Measurements from ENCODE around the gene WASF2.
A peak's percentile ranks its signal among the peaks of the same experiment; 100 is the strongest.

Gene WASF2

GRCh38 chr1:27360159-27361043 is 129.6 kb downstream of the WASF2 start:
- TF ChIP-seq, protein P1, sequence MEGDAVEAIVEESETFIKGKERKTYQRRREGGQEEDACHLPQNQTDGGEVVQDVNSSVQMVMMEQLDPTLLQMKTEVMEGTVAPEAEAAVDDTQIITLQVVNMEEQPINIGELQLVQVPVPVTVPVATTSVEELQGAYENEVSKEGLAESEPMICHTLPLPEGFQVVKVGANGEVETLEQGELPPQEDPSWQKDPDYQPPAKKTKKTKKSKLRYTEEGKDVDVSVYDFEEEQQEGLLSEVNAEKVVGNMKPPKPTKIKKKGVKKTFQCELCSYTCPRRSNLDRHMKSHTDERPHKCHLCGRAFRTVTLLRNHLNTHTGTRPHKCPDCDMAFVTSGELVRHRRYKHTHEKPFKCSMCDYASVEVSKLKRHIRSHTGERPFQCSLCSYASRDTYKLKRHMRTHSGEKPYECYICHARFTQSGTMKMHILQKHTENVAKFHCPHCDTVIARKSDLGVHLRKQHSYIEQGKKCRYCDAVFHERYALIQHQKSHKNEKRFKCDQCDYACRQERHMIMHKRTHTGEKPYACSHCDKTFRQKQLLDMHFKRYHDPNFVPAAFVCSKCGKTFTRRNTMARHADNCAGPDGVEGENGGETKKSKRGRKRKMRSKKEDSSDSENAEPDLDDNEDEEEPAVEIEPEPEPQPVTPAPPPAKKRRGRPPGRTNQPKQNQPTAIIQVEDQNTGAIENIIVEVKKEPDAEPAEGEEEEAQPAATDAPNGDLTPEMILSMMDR (IDR thresholded peaks at IDR 0.05) = no peak
- Histone ChIP-seq H3K27ac (no peak overlapping the region), H3K4me3 (ENCODE audit: low read depth in 1 of 2, low read length in 1 of 2) (peak overlapping the region; percentile 64 to 68), H3K36me3 (peaks cover 2% of the 10 kb centered on the region), H3K9me3 (no peaks in the 10 kb centered on the region), H3K4me1 (ENCODE audit: control insufficient read depth in 1 of 2, insufficient read depth in 1 of 2, low read depth in 1 of 2, low read length in 1 of 2) (peaks cover 35 to 49% of the 10 kb centered on the region in 2 experiments), H3K27me3 (peaks cover 42% of the 10 kb centered on the region)

DNA sequence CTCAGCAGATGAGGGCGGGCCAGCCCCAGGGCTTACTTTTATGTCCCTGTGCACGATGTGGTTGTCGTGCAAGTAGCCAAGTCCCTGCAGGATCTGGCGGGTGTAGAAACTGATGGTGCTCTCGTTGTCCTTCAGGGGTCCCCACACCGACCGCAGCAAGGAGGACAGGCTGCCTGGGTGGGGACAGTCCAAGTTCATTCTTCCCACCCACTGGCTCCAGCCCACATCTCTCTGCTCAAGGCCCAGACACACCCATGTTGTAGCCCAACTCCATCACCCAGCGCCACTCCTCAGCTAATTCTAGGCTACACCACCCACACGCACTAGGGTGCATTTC is 130.2 kb downstream of the WASF2 start:
- no peak overlapping the region for H3K27ac ChIP-seq
- peak overlapping the region; percentile 64 to 68 for H3K4me3 ChIP-seq (ENCODE audit: low read depth in 1 of 2, low read length in 1 of 2)
- H3K27me3 ChIP-seq = peaks cover 36% of the 10 kb centered on the region
- peaks cover 6% of the 10 kb centered on the region for H3K36me3 ChIP-seq
- no peaks in the 10 kb centered on the region for H3K9me3 ChIP-seq
- peaks cover 29 to 43% of the 10 kb centered on the region in 2 experiments for H3K4me1 ChIP-seq (ENCODE audit: control insufficient read depth in 1 of 2, insufficient read depth in 1 of 2, low read depth in 1 of 2, low read length in 1 of 2)
- TF ChIP-seq, protein P1 (IDR thresholded peaks at IDR 0.05) = no peak

DNA sequence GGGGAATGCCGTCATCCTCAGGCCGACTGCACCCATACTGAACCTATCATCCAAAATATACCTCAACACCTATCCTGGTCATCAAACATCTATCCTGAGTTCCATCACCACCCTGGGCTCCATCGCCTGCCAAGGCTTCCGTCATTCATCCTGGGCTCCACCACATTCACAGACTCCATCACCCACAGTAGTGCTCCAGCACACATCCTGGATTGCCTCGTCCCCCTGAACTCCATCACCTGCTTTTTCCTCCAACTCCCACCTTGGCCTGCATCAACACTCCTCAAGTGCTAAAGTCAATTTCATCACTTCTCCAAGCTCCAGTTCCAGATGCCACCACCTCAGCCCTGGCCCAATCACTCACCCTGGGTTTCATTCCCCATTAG is 131.0 kb downstream of the WASF2 start:
- Histone ChIP-seq H3K27ac (no peak overlapping the region), H3K4me3 (ENCODE audit: low read depth in 1 of 2, low read length in 1 of 2) (no peak overlapping the region), H3K36me3 (peaks cover 8% of the 10 kb centered on the region), H3K27me3 (peaks cover 36% of the 10 kb centered on the region), H3K9me3 (no peaks in the 10 kb centered on the region), H3K4me1 (ENCODE audit: control insufficient read depth in 1 of 2, insufficient read depth in 1 of 2, low read depth in 1 of 2, low read length in 1 of 2) (peaks cover 29 to 40% of the 10 kb centered on the region in 2 experiments)
- TF ChIP-seq, protein P1 (IDR thresholded peaks at IDR 0.05) = no peak

DNA sequence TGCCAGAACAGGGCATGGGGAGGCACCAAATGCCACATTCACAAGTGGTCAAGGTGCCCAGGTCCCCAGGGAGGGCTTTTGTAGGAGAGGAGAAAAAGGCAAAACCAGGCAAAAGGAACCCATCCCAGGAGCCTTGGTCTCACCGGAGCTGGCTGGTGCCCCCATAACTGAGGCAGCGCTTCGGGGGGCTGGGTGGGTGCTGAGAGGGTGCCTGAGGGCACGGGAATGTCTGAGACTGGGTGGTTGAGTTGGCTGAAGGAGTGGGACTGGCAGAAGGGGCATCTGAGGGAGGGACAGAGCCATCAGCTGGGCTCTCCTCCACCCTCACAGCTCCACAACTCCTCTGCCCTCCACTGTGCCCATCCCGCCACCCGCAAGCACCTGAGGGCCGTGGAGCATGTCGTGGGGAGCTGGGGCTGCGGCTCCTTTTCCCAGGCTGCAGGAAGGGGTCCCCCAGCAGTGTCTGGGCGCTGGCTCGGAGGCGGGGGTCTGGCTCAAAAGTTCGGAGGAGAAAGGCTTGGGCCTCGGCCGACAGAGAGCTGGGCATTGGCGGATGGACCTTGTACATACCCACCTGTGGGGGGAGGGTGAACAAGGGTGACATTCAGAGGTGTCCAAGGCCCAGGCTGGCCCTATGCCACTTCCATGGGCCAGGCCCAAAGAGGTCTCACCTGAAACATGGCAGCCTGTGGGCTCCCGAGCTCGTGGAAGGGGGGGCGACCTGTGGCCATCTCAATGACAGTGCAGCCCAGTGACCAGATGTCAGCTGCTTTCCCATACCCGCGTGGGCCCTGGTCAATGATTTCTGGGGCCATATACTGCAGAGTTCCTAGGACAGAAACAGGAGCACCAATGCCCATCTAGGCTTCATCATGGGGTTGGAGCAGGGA is 131.7 kb downstream of the WASF2 start:
- H3K36me3 ChIP-seq = peaks cover 15% of the 10 kb centered on the region
- H3K27ac ChIP-seq = peak overlapping the region; percentile 73
- peak overlapping the region in 1 of 2 experiments; percentile 70 for H3K4me3 ChIP-seq (ENCODE audit: low read depth in 1 of 2, low read length in 1 of 2)
- H3K9me3 ChIP-seq = no peaks in the 10 kb centered on the region
- TF ChIP-seq, protein P1 (IDR thresholded peaks at IDR 0.05) = no peak
- H3K27me3 ChIP-seq = peaks cover 36% of the 10 kb centered on the region
- H3K4me1 ChIP-seq (ENCODE audit: control insufficient read depth in 1 of 2, insufficient read depth in 1 of 2, low read depth in 1 of 2, low read length in 1 of 2) = peaks cover 29 to 40% of the 10 kb centered on the region in 2 experiments

- peak overlapping the region; percentile 49 to 70 for H3K4me3 ChIP-seq (ENCODE audit: low read depth in 1 of 2, low read length in 1 of 2)
- H3K9me3 ChIP-seq = no peaks in the 10 kb centered on the region
- peaks cover 23% of the 10 kb centered on the region for H3K36me3 ChIP-seq
- H3K27me3 ChIP-seq = peaks cover 36% of the 10 kb centered on the region
- TF ChIP-seq, protein P1 (IDR thresholded peaks at IDR 0.05) = peak; percentile 95
- peaks cover 29 to 40% of the 10 kb centered on the region in 2 experiments for H3K4me1 ChIP-seq (ENCODE audit: control insufficient read depth in 1 of 2, insufficient read depth in 1 of 2, low read depth in 1 of 2, low read length in 1 of 2)
- H3K27ac ChIP-seq = peak overlapping the region; percentile 73
Measured at GRCh38 chr1:27357281-27358037, 132.5 kb downstream of the WASF2 start.
